Activated CD4-positive, alpha-beta memory T cell treated with anti-CD3 and anti-CD28 coated beads, Interleukin-2, amount 10 ng/mL, durations not matched to agents 7 days and 5 days (primary cell): ENCODE results near the gene TOMM22. TPM values are rescaled to one million over a fixed set of nuclear protein-coding genes. Genes with fewer than 3 reads are reported as not detected.
A peak's percentile ranks its signal among the peaks of the same experiment; 100 is the strongest.
"Not testable (repeated sequence)": the region's sequence is repeated elsewhere in the genome, so short reads cannot be mapped to it uniquely, and the experiment has no call there.

Experiments used
- CTCF ChIA-PET: fragments of 350-600 bp; sonication (Branson Sonifier 250); formaldehyde crosslinking; loops from one replicate; lab custom pipeline; 2021; ENCODE audit warnings: antibody characterized with exemption, inconsistent platforms; lab: Charles Lee
- POLR2A ChIA-PET: fragments of 350-600 bp; sonication (Branson Sonifier 250); formaldehyde crosslinking; loops from one replicate; lab custom pipeline; 2021; ENCODE audit warnings: antibody characterized with exemption; lab: Charles Lee
- DNase-seq: peaks from one replicate; pipeline ENCODE4 v3.0.0-alpha.2; 2020
- H3K27ac Mint-ChIP-seq: one replicate; pipeline ENCODE4 v1.8.0; 2021; ENCODE audit warnings: mild to moderate bottlenecking, mixed read lengths
- H3K27me3 Mint-ChIP-seq: one replicate; pipeline ENCODE4 v1.8.0; 2021; ENCODE audit warnings: mixed read lengths
- H3K36me3 Mint-ChIP-seq: one replicate; pipeline ENCODE4 v1.8.0; 2021; ENCODE audit warnings: low read depth, mixed read lengths
- H3K4me1 Mint-ChIP-seq: one replicate; pipeline ENCODE4 v1.8.0; 2021; ENCODE audit warnings: mixed read lengths
- H3K4me3 Mint-ChIP-seq: one replicate; pipeline ENCODE4 v1.8.0; 2021; ENCODE audit warnings: mild to moderate bottlenecking, mixed read lengths
- H3K9me3 Mint-ChIP-seq: one replicate; pipeline ENCODE4 v1.8.0; 2021; ENCODE audit warnings: mixed read lengths
- total RNA-seq, 2 experiments: library from RNA; stranded (reverse); gene quantifications; one replicate each; pipeline ENCODE4 v1.2.3, GENCODE V29; 2021

TOMM22 gene
- total RNA-seq: 10 to 100 TPM; 60.4 to 63.0 TPM

- H3K27me3 Mint-ChIP-seq: no peaks in the 10 kb centered on the region
- H3K4me3 Mint-ChIP-seq: peak within 1 kb of the TSS; percentile 100
- CTCF ChIA-PET: interaction anchor here (0.6 to 2.8 kb wide), 16 partner anchors 11 to 630 kb away, joined by 3 to 17 read pairs (median 6); partner anchors contain the start of genes CBY1, FAM227A and GTPBP1
- no peaks in the 10 kb centered on the region for H3K9me3 Mint-ChIP-seq
- POLR2A ChIA-PET: interaction anchor here (0.6 to 6.4 kb wide), 17 partner anchors 9 to 315 kb away, joined by 3 to 139 read pairs (median 4); partner anchors contain the start of genes CBY1, DMC1, FAM227A and GTPBP1
- peak; percentile 85 for DNase-seq
- peak within 1 kb of the TSS; percentile 95 for H3K27ac Mint-ChIP-seq
- H3K36me3 Mint-ChIP-seq: peaks cover 39% of the 10 kb centered on the region
- peaks cover 25% of the 10 kb centered on the region for H3K4me1 Mint-ChIP-seq
Measured at GRCh38 chr22:38681582-38682335, at the start of gene TOMM22. TOMM22 (plus strand) TSS chr22:38681957; CDS start chr22:38681979, 22 bp downstream.

- H3K27me3 Mint-ChIP-seq: no peaks in the 10 kb centered on the region
- ChIA-PET POLR2A (no interaction called here), CTCF (interaction anchor here (0.7 kb wide), 1 partner anchor 120 kb away, joined by 3 read pairs; no protein-coding TSS in a partner anchor)
- H3K36me3 Mint-ChIP-seq: no peaks in the 10 kb centered on the region
- no peak for DNase-seq
- H3K27ac Mint-ChIP-seq: no peak overlapping the region
- H3K9me3 Mint-ChIP-seq: no peaks in the 10 kb centered on the region
- H3K4me1 Mint-ChIP-seq: peaks cover 14% of the 10 kb centered on the region
- no peak overlapping the region for H3K4me3 Mint-ChIP-seq
Measured at GRCh38 chr22:38632528-38632927, 49.2 kb upstream of the TOMM22 start.

GRCh38 chr22:38638216-38638615, 43.5 kb upstream of the TOMM22 start:
- ChIA-PET POLR2A (no interaction called here), CTCF (no interaction called here)
- H3K36me3 Mint-ChIP-seq: no peaks in the 10 kb centered on the region
- H3K9me3 Mint-ChIP-seq: no peaks in the 10 kb centered on the region
- H3K4me3 Mint-ChIP-seq: no peak overlapping the region
- no peaks in the 10 kb centered on the region for H3K4me1 Mint-ChIP-seq
- no peak overlapping the region for H3K27ac Mint-ChIP-seq
- no peak for DNase-seq
- peaks cover 9% of the 10 kb centered on the region for H3K27me3 Mint-ChIP-seq

DNA sequence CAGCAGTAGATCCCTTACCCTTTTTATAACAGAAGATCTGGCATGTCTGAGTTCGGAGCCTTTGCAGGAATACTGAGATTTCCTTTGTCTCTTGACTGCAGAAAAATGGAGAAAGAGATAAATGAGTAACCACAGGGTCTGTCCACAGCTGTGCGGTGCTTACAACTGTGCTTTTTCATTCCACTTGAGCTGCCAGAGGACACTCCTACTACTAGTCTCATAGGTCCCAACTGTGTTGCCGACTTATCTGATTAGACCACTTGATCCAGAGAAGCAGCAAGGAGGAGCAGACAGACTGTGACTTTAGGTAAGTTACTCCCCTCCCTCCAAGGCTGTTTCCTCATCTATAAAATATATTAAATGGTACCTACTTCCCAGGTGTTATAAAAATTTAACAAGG, 43.0 kb upstream of the TOMM22 start:
- Mint-ChIP-seq H3K27ac (no peak overlapping the region), H3K4me1 (no peaks in the 10 kb centered on the region), H3K36me3 (no peaks in the 10 kb centered on the region), H3K27me3 (peaks cover 9% of the 10 kb centered on the region), H3K4me3 (no peak overlapping the region), H3K9me3 (no peaks in the 10 kb centered on the region)
- ChIA-PET CTCF (no interaction called here), POLR2A (no interaction called here)
- no peak for DNase-seq

GRCh38 chr22:38641476-38642040, 40.2 kb upstream of the TOMM22 start:
- H3K36me3 Mint-ChIP-seq: no peaks in the 10 kb centered on the region
- no peak for DNase-seq
- H3K9me3 Mint-ChIP-seq: peaks cover 2% of the 10 kb centered on the region
- H3K4me3 Mint-ChIP-seq: no peak overlapping the region
- no peaks in the 10 kb centered on the region for H3K4me1 Mint-ChIP-seq
- H3K27me3 Mint-ChIP-seq: peaks cover 9% of the 10 kb centered on the region
- ChIA-PET POLR2A (no interaction called here), CTCF (interaction anchor here (0.6 kb wide), 1 partner anchor 229 kb away, joined by 3 read pairs; no protein-coding TSS in a partner anchor)
- H3K27ac Mint-ChIP-seq: no peak overlapping the region

- CTCF ChIA-PET, POLR2A ChIA-PET, H3K27ac Mint-ChIP-seq, H3K4me1 Mint-ChIP-seq, H3K9me3 Mint-ChIP-seq, H3K36me3 Mint-ChIP-seq, DNase-seq, H3K4me3 Mint-ChIP-seq, H3K27me3 Mint-ChIP-seq: not testable (repeated sequence)
Measured at GRCh38 chr22:38644245-38644644, 37.5 kb upstream of the TOMM22 start.

GRCh38 chr22:38645430-38645829, 36.3 kb upstream of the TOMM22 start:
- ChIA-PET CTCF (no interaction called here), POLR2A (no interaction called here)
- Mint-ChIP-seq H3K27me3 (peaks cover 7% of the 10 kb centered on the region), H3K4me1 (no peaks in the 10 kb centered on the region), H3K27ac (no peak overlapping the region), H3K9me3 (peaks cover 2% of the 10 kb centered on the region), H3K4me3 (no peak overlapping the region), H3K36me3 (no peaks in the 10 kb centered on the region)
- DNase-seq: no peak

DNA sequence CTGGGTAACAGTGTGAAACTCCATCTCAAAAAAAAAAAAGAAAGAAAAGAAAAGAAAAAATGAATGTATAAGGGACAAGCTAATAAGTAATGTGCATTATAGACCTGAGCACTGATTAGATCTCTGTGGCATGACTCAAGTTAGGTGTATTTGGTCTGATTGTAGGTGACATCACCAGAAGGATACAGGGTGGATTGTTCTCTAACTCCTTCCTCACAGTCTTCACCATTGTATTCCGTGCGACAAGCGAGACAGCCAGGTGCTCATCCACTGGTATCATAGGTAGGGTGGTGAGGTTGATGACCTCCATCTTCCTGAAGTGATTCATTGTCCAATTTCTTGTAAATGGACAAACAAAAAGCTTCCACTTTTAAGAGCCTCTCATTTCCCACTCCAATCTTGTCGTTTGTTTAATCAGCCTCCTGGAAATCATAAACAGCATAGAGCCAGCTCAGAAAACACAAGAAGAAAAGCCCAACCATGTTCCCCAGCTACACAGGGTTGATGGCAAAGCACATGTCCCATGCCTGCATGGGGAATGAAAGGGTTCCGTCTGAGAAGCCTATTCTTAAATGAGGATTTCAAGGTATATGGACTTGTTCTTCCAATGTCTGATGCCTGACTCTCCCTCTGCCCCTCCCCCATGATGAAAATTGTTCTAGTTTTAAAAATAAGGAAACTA, 31.8 kb upstream of the TOMM22 start:
- Mint-ChIP-seq H3K27ac (no peak overlapping the region), H3K4me3 (no peak overlapping the region), H3K27me3 (no peaks in the 10 kb centered on the region), H3K36me3 (no peaks in the 10 kb centered on the region), H3K4me1 (peaks cover 4% of the 10 kb centered on the region), H3K9me3 (no peaks in the 10 kb centered on the region)
- POLR2A ChIA-PET: interaction anchor here (0.5 kb wide), 1 partner anchor 34 kb away, joined by 3 read pairs; no protein-coding TSS in a partner anchor
- CTCF ChIA-PET: no interaction called here
- no peak for DNase-seq

- no peak overlapping the region for H3K4me3 Mint-ChIP-seq
- ChIA-PET CTCF (no interaction called here), POLR2A (interaction anchor here (1.1 kb wide), 1 partner anchor 53 kb away, joined by 3 read pairs; the partner anchor contains the start of gene GTPBP1)
- no peak overlapping the region for H3K27ac Mint-ChIP-seq
- H3K36me3 Mint-ChIP-seq: no peaks in the 10 kb centered on the region
- peaks cover 19% of the 10 kb centered on the region for H3K4me1 Mint-ChIP-seq
- H3K27me3 Mint-ChIP-seq: no peaks in the 10 kb centered on the region
- DNase-seq: no peak
- H3K9me3 Mint-ChIP-seq: no peaks in the 10 kb centered on the region
Measured at GRCh38 chr22:38652859-38653258, 28.9 kb upstream of the TOMM22 start.

DNA sequence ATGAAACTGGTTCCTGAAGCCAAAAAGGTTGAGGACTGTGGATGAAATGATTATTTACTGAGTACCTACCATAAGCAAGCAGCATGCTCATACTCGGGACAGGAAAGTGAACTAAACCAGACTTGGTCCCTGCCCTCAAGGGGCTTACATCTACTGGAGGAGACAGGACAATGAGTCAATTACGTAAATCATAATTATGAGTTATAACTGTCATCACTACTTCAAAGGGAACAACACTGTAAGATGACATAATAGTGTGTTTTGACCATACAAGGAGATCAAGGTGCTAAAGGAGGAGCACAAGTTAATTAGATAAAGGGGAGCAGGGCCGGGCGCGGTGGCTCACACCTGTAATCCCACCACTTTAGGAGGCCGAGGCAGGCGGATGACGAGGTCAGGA, 28.0 kb upstream of the TOMM22 start:
- no peak overlapping the region for H3K4me3 Mint-ChIP-seq
- ChIA-PET CTCF (no interaction called here), POLR2A (no interaction called here)
- no peaks in the 10 kb centered on the region for H3K36me3 Mint-ChIP-seq
- H3K4me1 Mint-ChIP-seq: peaks cover 25% of the 10 kb centered on the region
- no peak for DNase-seq
- H3K27me3 Mint-ChIP-seq: no peaks in the 10 kb centered on the region
- no peak overlapping the region for H3K27ac Mint-ChIP-seq
- no peaks in the 10 kb centered on the region for H3K9me3 Mint-ChIP-seq

- H3K27me3 Mint-ChIP-seq: no peaks in the 10 kb centered on the region
- POLR2A ChIA-PET: no interaction called here
Measured at GRCh38 chr22:38655519-38656255, 26.1 kb upstream of the TOMM22 start.

DNA sequence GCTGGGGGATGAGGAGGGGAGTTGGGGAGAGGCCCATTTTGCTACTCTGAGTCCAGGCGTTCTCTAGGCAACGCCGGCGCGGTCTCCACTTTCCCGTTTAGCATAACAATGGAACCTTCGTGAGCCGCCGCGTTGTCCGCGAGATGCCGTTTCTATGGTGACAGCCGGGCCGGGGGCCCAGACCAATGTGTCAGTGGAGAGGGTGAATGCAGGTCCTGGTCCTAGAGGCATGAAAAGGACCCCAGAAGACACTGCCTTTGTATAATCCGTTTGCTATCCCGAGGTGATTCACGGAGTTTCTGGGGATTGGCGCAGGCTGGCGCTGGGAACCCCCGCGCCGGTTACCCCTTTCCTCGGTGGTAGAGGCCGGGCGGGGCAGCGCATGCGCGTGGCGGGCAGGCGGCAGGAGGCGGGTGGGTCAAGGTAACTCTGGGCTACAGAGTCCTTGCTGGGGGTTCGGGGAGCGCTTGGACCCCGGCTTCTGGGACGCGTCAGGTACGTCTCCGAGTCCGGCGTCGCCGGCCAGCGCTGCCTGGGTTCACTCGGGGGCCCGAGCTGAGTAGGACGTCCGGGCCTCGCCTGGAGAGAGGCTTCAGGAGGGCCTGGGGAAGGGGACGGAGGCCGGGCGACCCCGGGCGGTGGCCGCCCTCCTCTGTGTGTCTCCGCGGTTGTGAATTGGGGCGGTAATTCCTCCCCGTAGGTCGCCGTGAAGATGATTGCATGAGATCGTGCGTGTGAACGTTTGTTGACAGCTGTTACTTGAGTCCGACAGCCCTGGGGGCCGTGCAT, 25.3 kb upstream of the TOMM22 start, which contains the start of the genes CBY1 and FAM227A:
TSS of gene CBY1 (plus strand) at position 383 of the 789 bp plus-strand sequence. CDS start 11,417 bp downstream, outside the sequence.
TSS of gene FAM227A (minus strand) at position 137 of the 789 bp plus-strand sequence. CDS start 6,224 bp downstream, outside the sequence.
- ChIA-PET CTCF (interaction anchor here (0.8 to 1.5 kb wide), 3 partner anchors 25 to 98 kb away, joined by 3 to 8 read pairs (median 4); partner anchors contain the start of gene TOMM22), POLR2A (interaction anchor here (0.8 to 1.6 kb wide), 5 partner anchors 24 to 878 kb away, joined by 3 to 9 read pairs (median 3); partner anchors contain the start of gene TOMM22)
- Mint-ChIP-seq H3K4me3 (peak within 1 kb of the TSS; percentile 86), H3K9me3 (no peaks in the 10 kb centered on the region), H3K27me3 (no peaks in the 10 kb centered on the region), H3K27ac (peak within 1 kb of the TSS; percentile 86), H3K36me3 (no peaks in the 10 kb centered on the region), H3K4me1 (peaks cover 27% of the 10 kb centered on the region)
- DNase-seq: peak; percentile 83

More at GRCh38 chr22:38655519-38656255, 26.1 kb upstream of the TOMM22 start:
- no peaks in the 10 kb centered on the region for H3K36me3 Mint-ChIP-seq
- DNase-seq: no peak
- CTCF ChIA-PET: no interaction called here
- H3K4me3 Mint-ChIP-seq: peak overlapping the region; percentile 86
- no peaks in the 10 kb centered on the region for H3K9me3 Mint-ChIP-seq
- peak overlapping the region; percentile 86 for H3K27ac Mint-ChIP-seq
- H3K4me1 Mint-ChIP-seq: peaks cover 27% of the 10 kb centered on the region
